ENCODE data around the gene TMEM129.

Gene TMEM129

GRCh38 chr4:1721003-1721665, at the start of gene TMEM129, which contains the start of gene TACC3:
TSS of gene TMEM129 (minus strand) at chr4:1721323. CDS start at chr4:1720837, 486 bp downstream.
TSS of gene TACC3 (plus strand) at chr4:1721521. CDS start at chr4:1723422, 1,901 bp downstream.
- peak; percentile 95 for DNase-seq

GRCh38 chr4:1770791-1771231, 49.7 kb upstream of the TMEM129 start:
- no peak for DNase-seq

- DNase-seq: no peak
These were observed 49.1 kb upstream of the TMEM129 start for GRCh38 chr4:1770245-1770644.

- DNase-seq: no peak
These were observed 48.6 kb upstream of the TMEM129 start for GRCh38 chr4:1769692-1770091.

GRCh38 chr4:1768367-1769034, 47.4 kb upstream of the TMEM129 start:
- DNase-seq: no peak

- DNase-seq: peak; percentile 13
These were observed 46.7 kb upstream of the TMEM129 start for GRCh38 chr4:1767770-1768366.

- no peak for DNase-seq
These were observed 46.1 kb upstream of the TMEM129 start for GRCh38 chr4:1767061-1767769.

GRCh38 chr4:1766106-1767060, 45.3 kb upstream of the TMEM129 start:
- DNase-seq: no peak

- no peak for DNase-seq
These were observed 44.4 kb upstream of the TMEM129 start for GRCh38 chr4:1765409-1766072.

- no peak for DNase-seq
These were observed 43.5 kb upstream of the TMEM129 start for GRCh38 chr4:1764670-1765069.

- no peak for DNase-seq
These were observed 42.5 kb upstream of the TMEM129 start for GRCh38 chr4:1763550-1764080.

- DNase-seq: no peak
These were observed 42.0 kb upstream of the TMEM129 start for GRCh38 chr4:1763070-1763549.

- no peak for DNase-seq
These were observed 41.3 kb upstream of the TMEM129 start for GRCh38 chr4:1762264-1763010.

- no peak for DNase-seq
These were observed 40.1 kb upstream of the TMEM129 start for GRCh38 chr4:1761130-1761689.

- no peak for DNase-seq
These were observed 39.5 kb upstream of the TMEM129 start for GRCh38 chr4:1760521-1761071.

- DNase-seq: no peak
These were observed 38.7 kb upstream of the TMEM129 start for GRCh38 chr4:1759818-1760223.

- DNase-seq: no peak
These were observed 38.2 kb upstream of the TMEM129 start for GRCh38 chr4:1759170-1759817.

GRCh38 chr4:1758306-1759121, 37.4 kb upstream of the TMEM129 start:
- no peak for DNase-seq

Data from NCI-H345 (cell line).